Parathyroid adenoma (tissue), 2 donors: ENCODE data around the gene ZCCHC2.

Experiments used
- H2AFZ ChIP-seq: fragments of 300-600 bp; sonication (generic); one replicate; pipeline ENCODE4 v1.7.0; 2017; ENCODE audit warnings: antibody characterized with exemption, mild to moderate bottlenecking
- H3K27ac ChIP-seq: fragments of 300-600 bp; sonication (generic); one replicate; pipeline ENCODE4 v1.7.0; 2017
- H3K27me3 ChIP-seq: fragments of 300-600 bp; sonication (generic); one replicate; pipeline ENCODE4 v1.7.0; 2017; ENCODE audit warnings: low read length; ENCODE audit not compliant: control insufficient read depth, insufficient read depth
- H3K36me3 ChIP-seq: fragments of 300-600 bp; sonication (generic); one replicate; pipeline ENCODE4 v1.7.0; 2017; ENCODE audit warnings: low read length; ENCODE audit not compliant: control insufficient read depth, insufficient read depth
- H3K4me1 ChIP-seq: fragments of 300-600 bp; sonication (generic); one replicate; pipeline ENCODE4 v1.7.0; 2017; ENCODE audit warnings: control low read depth
- H3K4me2 ChIP-seq: fragments of 300-600 bp; sonication (generic); one replicate; pipeline ENCODE4 v1.7.0; 2017; ENCODE audit warnings: low read length
- H3K4me3 ChIP-seq: fragments of 300-600 bp; sonication (generic); one replicate; pipeline ENCODE4 v1.7.0; 2017; ENCODE audit warnings: low read depth, low read length
- H3K79me2 ChIP-seq: fragments of 300-600 bp; sonication (generic); one replicate; pipeline ENCODE4 v1.7.0; 2017; ENCODE audit warnings: control low read depth
- H3K9ac ChIP-seq: fragments of 300-600 bp; sonication (generic); one replicate; pipeline ENCODE4 v1.7.0; 2017; ENCODE audit warnings: mild to moderate bottlenecking
- H3K9me3 ChIP-seq: fragments of 300-600 bp; sonication (generic); one replicate; pipeline ENCODE4 v1.7.0; 2017; ENCODE audit warnings: low read length; ENCODE audit not compliant: control insufficient read depth
- TF ChIP-seq, protein P1 (sequence below): fragments of 300-600 bp; sonication (generic); IDR thresholded peaks from one replicate; pipeline ENCODE4 v1.7.0; 2017; ENCODE audit warnings: antibody characterized with exemption, mild to moderate bottlenecking
- donor health status: primary hyperparathyroidism.

Gene ZCCHC2

GRCh38 chr18:62516242-62516641, 6.6 kb upstream of the ZCCHC2 start:
- no peaks in the 10 kb centered on the region for H3K36me3 ChIP-seq
- H3K27me3 ChIP-seq, result no peaks in the 10 kb centered on the region
- H3K4me3 ChIP-seq, result no peak overlapping the region
- no peak overlapping the region for H2AFZ ChIP-seq
- no peak overlapping the region for H3K27ac ChIP-seq
- no peaks in the 10 kb centered on the region for H3K9me3 ChIP-seq
- no peak overlapping the region for H3K4me2 ChIP-seq
- no peak overlapping the region for H3K9ac ChIP-seq
- TF ChIP-seq, protein P1, sequence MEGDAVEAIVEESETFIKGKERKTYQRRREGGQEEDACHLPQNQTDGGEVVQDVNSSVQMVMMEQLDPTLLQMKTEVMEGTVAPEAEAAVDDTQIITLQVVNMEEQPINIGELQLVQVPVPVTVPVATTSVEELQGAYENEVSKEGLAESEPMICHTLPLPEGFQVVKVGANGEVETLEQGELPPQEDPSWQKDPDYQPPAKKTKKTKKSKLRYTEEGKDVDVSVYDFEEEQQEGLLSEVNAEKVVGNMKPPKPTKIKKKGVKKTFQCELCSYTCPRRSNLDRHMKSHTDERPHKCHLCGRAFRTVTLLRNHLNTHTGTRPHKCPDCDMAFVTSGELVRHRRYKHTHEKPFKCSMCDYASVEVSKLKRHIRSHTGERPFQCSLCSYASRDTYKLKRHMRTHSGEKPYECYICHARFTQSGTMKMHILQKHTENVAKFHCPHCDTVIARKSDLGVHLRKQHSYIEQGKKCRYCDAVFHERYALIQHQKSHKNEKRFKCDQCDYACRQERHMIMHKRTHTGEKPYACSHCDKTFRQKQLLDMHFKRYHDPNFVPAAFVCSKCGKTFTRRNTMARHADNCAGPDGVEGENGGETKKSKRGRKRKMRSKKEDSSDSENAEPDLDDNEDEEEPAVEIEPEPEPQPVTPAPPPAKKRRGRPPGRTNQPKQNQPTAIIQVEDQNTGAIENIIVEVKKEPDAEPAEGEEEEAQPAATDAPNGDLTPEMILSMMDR, result no peak
- H3K79me2 ChIP-seq, result no peaks in the 10 kb centered on the region
- H3K4me1 ChIP-seq, result peaks cover 3% of the 10 kb centered on the region

GRCh38 chr18:62518460-62519375, 4.1 kb upstream of the ZCCHC2 start:
- TF ChIP-seq, protein P1, result no peak

GRCh38 chr18:62519684-62520083, 3.1 kb upstream of the ZCCHC2 start:
- H3K4me2 ChIP-seq, result no peak overlapping the region
- H3K4me1 ChIP-seq, result peaks cover 3% of the 10 kb centered on the region
- H3K4me3 ChIP-seq, result no peak overlapping the region
- H3K27me3 ChIP-seq, result no peaks in the 10 kb centered on the region
- H3K27ac ChIP-seq, result no peak overlapping the region
- no peaks in the 10 kb centered on the region for H3K36me3 ChIP-seq
- no peak overlapping the region for H3K9ac ChIP-seq
- no peaks in the 10 kb centered on the region for H3K79me2 ChIP-seq
- no peaks in the 10 kb centered on the region for H3K9me3 ChIP-seq
- no peak overlapping the region for H2AFZ ChIP-seq
- TF ChIP-seq, protein P1, result no peak

More at GRCh38 chr18:62518460-62519375, 4.1 kb upstream of the ZCCHC2 start:
- Histone ChIP-seq H3K4me1 (peaks cover 3% of the 10 kb centered on the region), H3K4me3 (no peak overlapping the region), H3K79me2 (no peaks in the 10 kb centered on the region), H3K9me3 (no peaks in the 10 kb centered on the region), H3K36me3 (no peaks in the 10 kb centered on the region), H3K4me2 (peak overlapping the region; percentile 32), H3K9ac (no peak overlapping the region), H2AFZ (no peak overlapping the region), H3K27ac (no peak overlapping the region), H3K27me3 (no peaks in the 10 kb centered on the region)

DNA sequence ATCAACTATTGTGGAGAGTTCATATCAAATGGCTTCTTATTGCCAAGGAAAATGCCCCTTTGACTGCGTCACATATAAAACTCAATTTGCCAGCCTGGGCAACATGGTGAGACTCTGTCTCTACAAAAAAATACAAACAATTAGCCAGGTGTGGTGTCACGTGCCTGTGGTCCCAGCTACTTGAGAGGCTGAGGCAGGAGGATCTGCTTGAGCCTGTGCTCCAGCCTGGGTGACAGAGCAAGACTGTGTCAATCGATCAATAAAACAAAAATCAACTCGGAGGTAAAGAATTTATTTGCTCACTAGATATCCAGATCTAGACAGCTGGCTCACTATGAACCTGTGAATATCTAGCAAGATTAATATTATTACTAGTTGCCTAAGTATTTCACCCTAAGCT, 1.7 kb upstream of the ZCCHC2 start:
- Histone ChIP-seq H2AFZ (no peak overlapping the region), H3K9ac (no peak overlapping the region), H3K27me3 (no peaks in the 10 kb centered on the region), H3K4me3 (no peak overlapping the region), H3K79me2 (no peaks in the 10 kb centered on the region), H3K36me3 (no peaks in the 10 kb centered on the region), H3K9me3 (no peaks in the 10 kb centered on the region), H3K4me1 (peaks cover 10% of the 10 kb centered on the region), H3K4me2 (no peak overlapping the region), H3K27ac (no peak overlapping the region)
- TF ChIP-seq, protein P1, result no peak
